Measurements from ENCODE around the gene CNPPD1. TPM values are rescaled to one million over a fixed set of nuclear protein-coding genes. Genes with fewer than 3 reads are reported as not detected.

Gene CNPPD1
- total RNA-seq (2022) (40.6 and 42.9 TPM in 2 replicates), Bru-seq, nascent RNA (percentile 62 among the genes with signal in this experiment), BruChase-seq, experiment 1, labeled RNA remaining after a 6-hour chase (percentile 84 among the genes with signal in this experiment), BruChase-seq, experiment 2, labeled RNA remaining after a 2-hour chase (percentile 80 among the genes with signal in this experiment)
- long read RNA-seq, transcript CNPPD1-201 (8 exons, 2,060 nt): major isoform, 54 of 83 reads
- long read RNA-seq, partial matches to known transcripts: 12 of 83 reads
- long read RNA-seq, other reads (novel, unspliced or antisense): 11 of 83 reads

- Mint-ChIP-seq H3K27me3 (ENCODE audit: unreplicated experiment) (no peaks in the 10 kb centered on the region), H3K4me3 (ENCODE audit: low read depth, unreplicated experiment) (peak within 1 kb of the TSS; percentile 98), H3K36me3 (ENCODE audit: insufficient read depth, unreplicated experiment) (peaks cover 53% of the 10 kb centered on the region), H3K4me1 (ENCODE audit: low read depth, unreplicated experiment) (peaks cover 30% of the 10 kb centered on the region), H3K9me3 (ENCODE audit: low read depth, unreplicated experiment) (no peaks in the 10 kb centered on the region), H3K27ac (ENCODE audit: unreplicated experiment) (peak within 1 kb of the TSS; percentile 97)
- CTCF ChIA-PET: interaction anchor here (0.6 to 1.7 kb wide), 7 partner anchors 29 to 353 kb away, joined by 3 to 9 read pairs (median 6); partner anchors contain the start of genes ANKZF1, ATG9A and ZFAND2B
- intact Hi-C loops (cut with micrococcal nuclease; ENCODE audit: unreplicated experiment): loop anchor here (5.0 kb wide), 1 partner anchor 120 kb away; no protein-coding TSS in a partner anchor
- TF ChIP-seq CTCF (IDR thresholded peaks at IDR 0.05; ENCODE audit: unreplicated experiment): no peak
- TSS peak; percentile 74 for BruUV-seq (replicated peaks)
- DNase-seq: peak; percentile 94
These were observed at the start of gene CNPPD1 for GRCh38 chr2:219176818-219177551. CNPPD1 (minus strand) TSS chr2:219176925; CDS start chr2:219176828, 97 bp downstream.

- H3K36me3 Mint-ChIP-seq (ENCODE audit: insufficient read depth, unreplicated experiment): peaks cover 52% of the 10 kb centered on the region
- BruUV-seq (replicated peaks): no TSS peak
- intact Hi-C loops (cut with micrococcal nuclease; ENCODE audit: unreplicated experiment): no loop called here
- no peaks in the 10 kb centered on the region for H3K4me1 Mint-ChIP-seq (ENCODE audit: low read depth, unreplicated experiment)
- CTCF ChIA-PET: no interaction called here
- TF ChIP-seq CTCF (IDR thresholded peaks at IDR 0.05; ENCODE audit: unreplicated experiment): no peak
- no peak for DNase-seq
- H3K27me3 Mint-ChIP-seq (ENCODE audit: unreplicated experiment): no peaks in the 10 kb centered on the region
- H3K9me3 Mint-ChIP-seq (ENCODE audit: low read depth, unreplicated experiment): no peaks in the 10 kb centered on the region
- H3K27ac Mint-ChIP-seq (ENCODE audit: unreplicated experiment): no peak overlapping the region
- no peak overlapping the region for H3K4me3 Mint-ChIP-seq (ENCODE audit: low read depth, unreplicated experiment)
These were observed 48.6 kb upstream of the CNPPD1 start for GRCh38 chr2:219225350-219225749.

- H3K4me1 Mint-ChIP-seq (ENCODE audit: low read depth, unreplicated experiment): no peaks in the 10 kb centered on the region
These were observed 47.3 kb upstream of the CNPPD1 start for GRCh38 chr2:219223831-219224610.

More at GRCh38 chr2:219223831-219224610, 47.3 kb upstream of the CNPPD1 start:
- Mint-ChIP-seq H3K27me3 (ENCODE audit: unreplicated experiment) (no peaks in the 10 kb centered on the region), H3K27ac (ENCODE audit: unreplicated experiment) (no peak overlapping the region), H3K9me3 (ENCODE audit: low read depth, unreplicated experiment) (no peaks in the 10 kb centered on the region), H3K36me3 (ENCODE audit: insufficient read depth, unreplicated experiment) (peaks cover 52% of the 10 kb centered on the region), H3K4me3 (ENCODE audit: low read depth, unreplicated experiment) (no peak overlapping the region)
- CTCF ChIA-PET: interaction anchor here (0.5 kb wide), 1 partner anchor 49 kb away, joined by 4 read pairs; no protein-coding TSS in a partner anchor
- no TSS peak for BruUV-seq (replicated peaks)
- no peak for DNase-seq
- TF ChIP-seq CTCF (IDR thresholded peaks at IDR 0.05; ENCODE audit: unreplicated experiment): no peak
- intact Hi-C loops (cut with micrococcal nuclease; ENCODE audit: unreplicated experiment): no loop called here
